Measurements from ENCODE around the gene HIBCH.

GRCh38 chr2:190183539-190183938 is 136.1 kb downstream of the HIBCH start:
- TF ChIP-seq YY1 (IDR thresholded peaks at IDR 0.05; ENCODE audit: low read depth) (no peak), REST (IDR thresholded peaks at IDR 0.05; ENCODE audit: low read depth) (no peak)
